H9 (cell line): ENCODE measurements around the gene A1BG. TPM values are rescaled to one million over a fixed set of nuclear protein-coding genes. Genes with fewer than 3 reads are reported as not detected.

Source experiments
- DNase-seq: peaks from one replicate; pipeline ENCODE4 v3.0.0-alpha.2; 2017
- H2AFZ ChIP-seq: one replicate; pipeline ENCODE4 v1.6.1; 2013; ENCODE audit warnings: mild to moderate bottlenecking, low read length, control low read depth, moderate library complexity
- H2AK5ac ChIP-seq: 2 replicates; pipeline ENCODE4 v1.6.1; 2013; ENCODE audit warnings: low read length, control low read depth, mixed read lengths; ENCODE audit not compliant: insufficient read length
- H2BK120ac ChIP-seq: one replicate; pipeline ENCODE4 v1.6.1; 2013; ENCODE audit warnings: low read depth, mild to moderate bottlenecking, low read length, control low read depth, inconsistent platforms; ENCODE audit not compliant: poor library complexity, severe bottlenecking
- H2BK12ac ChIP-seq: 2 replicates; pipeline ENCODE4 v1.6.1; 2013; ENCODE audit warnings: low read length, control low read depth, mixed read lengths, low read depth; ENCODE audit not compliant: insufficient read length
- H2BK15ac ChIP-seq: 2 replicates; pipeline ENCODE4 v1.6.1; 2013; ENCODE audit warnings: low read depth, low read length, control low read depth
- H2BK20ac ChIP-seq: one replicate; pipeline ENCODE4 v1.6.1; 2013; ENCODE audit warnings: low read depth, mild to moderate bottlenecking, low read length, control low read depth, inconsistent platforms; ENCODE audit not compliant: poor library complexity, severe bottlenecking
- H2BK5ac ChIP-seq: 2 replicates; pipeline ENCODE4 v1.6.1; 2013; ENCODE audit warnings: low read length, control low read depth, mixed read lengths; ENCODE audit not compliant: insufficient read length
- H3K14ac ChIP-seq: 2 replicates; pipeline ENCODE4 v1.6.1; 2013; ENCODE audit warnings: low read length, control low read depth; ENCODE audit not compliant: insufficient read depth
- H3K18ac ChIP-seq: 2 replicates; pipeline ENCODE4 v1.6.1; 2013; ENCODE audit warnings: low read depth, mild to moderate bottlenecking, mixed read lengths, low read length, control low read depth; ENCODE audit not compliant: insufficient read length
- H3K23ac ChIP-seq: 2 replicates; pipeline ENCODE4 v1.6.1; 2013; ENCODE audit warnings: low read length, control low read depth, mixed read lengths, low read depth; ENCODE audit not compliant: insufficient read length
- H3K23me2 ChIP-seq: 2 replicates; pipeline ENCODE4 v1.6.1; 2013; ENCODE audit warnings: low read depth, mild to moderate bottlenecking, mixed read lengths, low read length, control low read depth; ENCODE audit not compliant: insufficient read length, poor library complexity, severe bottlenecking
- H3K27ac ChIP-seq: 2 replicates; pipeline ENCODE4 v1.5.1; 2013; ENCODE audit warnings: low read length, control low read depth, mixed read lengths, low read depth; ENCODE audit not compliant: insufficient read length
- H3K27me3 ChIP-seq: 2 replicates; pipeline ENCODE4 v1.6.1; 2013; ENCODE audit warnings: low read length, control low read depth, inconsistent platforms; ENCODE audit not compliant: insufficient read depth
- H3K4ac ChIP-seq: 2 replicates; pipeline ENCODE4 v1.6.1; 2013; ENCODE audit warnings: low read depth, mild to moderate bottlenecking, control low read depth, inconsistent platforms, low read length, moderate library complexity
- H3K4me1 ChIP-seq: 2 replicates; pipeline ENCODE4 v1.6.1; 2013; ENCODE audit warnings: low read length, control low read depth, inconsistent platforms; ENCODE audit not compliant: insufficient read depth
- H3K4me2 ChIP-seq: 2 replicates; pipeline ENCODE4 v1.6.1; 2013; ENCODE audit warnings: low read length, control low read depth, mixed read lengths; ENCODE audit not compliant: insufficient read length, insufficient read depth
- H3K56ac ChIP-seq: 2 replicates; pipeline ENCODE4 v1.6.1; 2013; ENCODE audit warnings: low read depth, mild to moderate bottlenecking, mixed read lengths, low read length, control low read depth; ENCODE audit not compliant: insufficient read length
- H3K79me1 ChIP-seq: 2 replicates; pipeline ENCODE4 v1.6.1; 2013; ENCODE audit warnings: low read depth, mild to moderate bottlenecking, moderate library complexity, low read length, control low read depth, inconsistent platforms; ENCODE audit not compliant: insufficient read depth, poor library complexity, severe bottlenecking
- H3K79me2 ChIP-seq: 2 replicates; pipeline ENCODE4 v1.6.1; 2013; ENCODE audit warnings: low read length, control low read depth, inconsistent platforms; ENCODE audit not compliant: insufficient read depth
- H3K9ac ChIP-seq: 2 replicates; pipeline ENCODE4 v1.6.1; 2013; ENCODE audit warnings: low read length, control low read depth, mixed read lengths; ENCODE audit not compliant: insufficient read length; ENCODE audit errors: extremely low read depth
- H3K9me3 ChIP-seq: one replicate; pipeline ENCODE4 v1.6.1; 2013; ENCODE audit warnings: low read depth, low read length, inconsistent platforms; ENCODE audit not compliant: control insufficient read depth
- H3T11ph ChIP-seq: one replicate; pipeline ENCODE4 v1.6.1; 2013; ENCODE audit warnings: mild to moderate bottlenecking, low read length, control low read depth, inconsistent platforms
- H4K20me1 ChIP-seq: one replicate; pipeline ENCODE4 v1.6.1; 2013; ENCODE audit not compliant: control insufficient read depth, insufficient read length, insufficient read depth
- H4K5ac ChIP-seq: 2 replicates; pipeline ENCODE4 v1.6.1; 2013; ENCODE audit warnings: low read depth, mild to moderate bottlenecking, mixed read lengths, low read length, control low read depth; ENCODE audit not compliant: insufficient read length
- H4K8ac ChIP-seq: replicated peaks from 2 replicates; pipeline ENCODE4 v1.6.1; 2013; ENCODE audit warnings: low read length, control low read depth, mixed read lengths, low read depth; ENCODE audit not compliant: insufficient read length
- H4K91ac ChIP-seq: 2 replicates; pipeline ENCODE4 v1.6.1; 2013; ENCODE audit warnings: low read depth, mild to moderate bottlenecking, moderate library complexity, mixed read lengths, low read length, control low read depth; ENCODE audit not compliant: insufficient read length
- H3K27ac Mint-ChIP-seq, 3 experiments: 2 replicates in 2 of 3; 3 replicates in 1 of 3; pipeline ENCODE4 v1.8.0; 2020 to 2021; ENCODE audit warnings: mixed read lengths in 3 of 3, mild to moderate bottlenecking in 1 of 3, moderate library complexity in 1 of 3
- H3K27me3 Mint-ChIP-seq: 2 replicates; pipeline ENCODE4 v1.8.0; 2021; ENCODE audit warnings: low read depth, mild to moderate bottlenecking, moderate library complexity, mixed read lengths
- H3K36me3 Mint-ChIP-seq, 3 experiments: 2 replicates in 2 of 3; 3 replicates in 1 of 3; pipeline ENCODE4 v1.8.0; 2020 to 2021; ENCODE audit warnings: low read depth in 3 of 3, mixed read lengths in 3 of 3; ENCODE audit not compliant: insufficient read depth in 1 of 3
- H3K4me1 Mint-ChIP-seq, 2 experiments: 2 replicates each; pipeline ENCODE4 v1.8.0; 2020; ENCODE audit warnings: mixed read lengths in 2 of 2
- H3K4me3 Mint-ChIP-seq, 2 experiments: 2 replicates in 1 of 2; 3 replicates in 1 of 2; pipeline ENCODE4 v1.8.0; 2020 to 2021; ENCODE audit warnings: mild to moderate bottlenecking in 2 of 2, mixed read lengths in 2 of 2, moderate library complexity in 1 of 2
- H3K9me3 Mint-ChIP-seq, 2 experiments: 2 replicates in 1 of 2; 3 replicates in 1 of 2; pipeline ENCODE4 v1.8.0; 2020; ENCODE audit warnings: mild to moderate bottlenecking in 2 of 2, mixed read lengths in 2 of 2, moderate library complexity in 1 of 2
- CTCF ChIP-seq: fragments of 200-600 bp; sonication (generic); conservative IDR thresholded peaks from 3 replicates; pipeline ENCODE4 v1.8.0; 2021; ENCODE audit warnings: antibody characterized with exemption, mild to moderate bottlenecking
- WGBS: extraction: QIAGEN DNeasy Blood & Tissue Kit; methylation state at CpG from one replicate; pipeline ENCODE4 v1.1.7; 2013; ENCODE audit warnings: missing lambda C conversion rate, low lambda C conversion rate, mixed read lengths; ENCODE audit not compliant: insufficient read length; ENCODE audit errors: extremely low coverage; 5-methylcytosine and 5-hydroxymethylcytosine counted together
- total RNA-seq: library from RNA; stranded (reverse); gene quantifications from 2 replicates; pipeline ENCODE4 v1.2.1, GENCODE V29; 2021

Gene A1BG
- total RNA-seq, 1 experiment from 2014 or later = 17.4 TPM

- TF ChIP-seq CTCF = no peak
- Mint-ChIP-seq H3K27ac (no peak overlapping the region), H3K4me1 (peaks cover 1 to 5% of the 10 kb centered on the region in 2 experiments), H3K36me3 (peaks cover 39 to 75% (median 64%) of the 10 kb centered on the region in 3 experiments), H3K27me3 (no peaks in the 10 kb centered on the region), H3K4me3 (no peak overlapping the region), H3K9me3 (no peaks in the 10 kb centered on the region)
- Histone ChIP-seq H3K9me3 (no peaks in the 10 kb centered on the region), H3K79me1 (no peaks in the 10 kb centered on the region), H2AK5ac (no peak overlapping the region), H4K8ac (no peak overlapping the region), H2BK120ac (no peak overlapping the region), H3K27me3 (no peaks in the 10 kb centered on the region), H4K91ac (no peak overlapping the region), H3T11ph (no peak overlapping the region), H3K23ac (no peak overlapping the region), H3K9ac (no peak overlapping the region), H4K5ac (no peak overlapping the region), H3K23me2 (no peaks in the 10 kb centered on the region), H3K79me2 (no peaks in the 10 kb centered on the region), H2BK5ac (no peak overlapping the region), H2BK15ac (no peak overlapping the region), H2AFZ (no peak overlapping the region), H3K27ac (no peak overlapping the region), H4K20me1 (no peaks in the 10 kb centered on the region), H3K4ac (no peak overlapping the region), H3K14ac (no peak overlapping the region), H3K56ac (no peak overlapping the region), H3K18ac (no peak overlapping the region), H3K4me2 (no peak overlapping the region), H2BK12ac (no peak overlapping the region), H3K4me1 (no peaks in the 10 kb centered on the region), H2BK20ac (no peak overlapping the region)
- no peak for DNase-seq
- no CpG with 5 or more reads among the region's 7 CpGs for WGBS
Observed at GRCh38 chr19:58311345-58311865, 41.9 kb downstream of the A1BG start.
